Measurements from ENCODE around the gene FIBCD1. TPM values are rescaled to one million over a fixed set of nuclear protein-coding genes. Genes with fewer than 3 reads are reported as not detected.

FIBCD1 gene
- total and polyA plus RNA-seq, 2 of the 8 experiments (the other 6 are each of a cell fraction or from before 2014, with no cell fraction given), result 6.1 to 8.8 TPM

DNA sequence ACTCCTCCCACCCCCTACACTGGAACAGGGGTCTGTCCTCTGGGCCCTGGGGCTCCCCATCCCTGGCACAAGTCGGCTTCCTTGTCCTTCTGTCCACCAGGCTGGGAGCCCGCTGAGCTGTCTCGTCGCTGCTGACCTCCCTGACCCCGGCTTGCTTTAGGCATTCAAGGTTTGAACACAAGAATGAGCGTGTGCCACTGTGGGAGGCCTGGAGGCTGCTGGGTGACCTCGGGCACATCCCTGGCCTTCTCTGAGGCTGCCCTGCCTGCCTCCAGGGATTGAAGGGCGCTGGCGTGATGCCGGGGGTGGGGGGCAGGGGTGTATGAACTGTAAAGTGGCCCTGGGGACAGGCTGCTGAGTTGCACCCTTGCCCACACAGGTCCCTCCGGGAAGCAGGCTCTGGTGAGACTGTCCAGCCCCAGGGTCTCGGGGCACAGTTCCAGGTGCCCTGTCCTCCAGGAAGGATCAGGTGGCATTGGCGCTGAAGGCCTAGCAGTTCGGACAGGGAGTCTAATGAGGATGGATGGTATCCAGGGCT is 18.2 kb downstream of the FIBCD1 start:
- no peak for DNase-seq (ENCODE audit: low read depth in 1 of 2, low spot score in 2 of 2)
- H3K23ac ChIP-seq (ENCODE audit: insufficient read length), result no peak overlapping the region
- no peaks in the 10 kb centered on the region for H3K9me3 ChIP-seq (ENCODE audit: insufficient read depth in 2 of 2, low read depth in 1 of 2, low read length in 1 of 2)
- H3K14ac ChIP-seq (ENCODE audit: insufficient read length), result no peak overlapping the region
- POLR2A ChIA-PET (ENCODE audit: partially characterized antibody), result interaction anchor here (1.0 kb wide), 1 partner anchor 10 kb away, joined by 4 read pairs; no protein-coding TSS in a partner anchor
- no peak overlapping the region for H4K91ac ChIP-seq (replicated peaks; ENCODE audit: insufficient read length, low read length)
- no peak for FAIRE-seq
- H2AFZ ChIP-seq (ENCODE audit: low read length), result no peak overlapping the region
- H4K5ac ChIP-seq (ENCODE audit: insufficient read length, low read depth, low read length), result no peak overlapping the region
- no peaks in the 10 kb centered on the region for H4K20me1 ChIP-seq (replicated peaks in 1 of 2; ENCODE audit: control insufficient read depth in 1 of 2, insufficient read depth in 2 of 2, low read length in 2 of 2)
- no peaks in the 10 kb centered on the region for H3K36me3 ChIP-seq (ENCODE audit: control insufficient read depth in 2 of 4, insufficient read depth in 4 of 4, low read length in 3 of 4)
- H3K27me3 ChIP-seq (replicated peaks in 1 of 4; ENCODE audit: control insufficient read depth in 3 of 4, extremely low read depth in 1 of 4, insufficient read depth in 3 of 4, low read length in 3 of 4), result no peaks in the 10 kb centered on the region; a peak in 1 of 7 replicates
- H3K4me3 ChIP-seq (ENCODE audit: extremely low read depth in 1 of 4, insufficient read depth in 2 of 4, low read depth in 3 of 4, low read length in 4 of 4), result no peak overlapping the region
- H3K79me2 ChIP-seq (ENCODE audit: control insufficient read depth in 1 of 2, insufficient read depth in 2 of 2, low read length in 2 of 2), result no peaks in the 10 kb centered on the region
- no peak overlapping the region for H4K8ac ChIP-seq (ENCODE audit: extremely low read depth, insufficient read depth, low read length)
- H3K4ac ChIP-seq (replicated peaks; ENCODE audit: insufficient read length, low read depth, low read length), result no peak overlapping the region
- 0 out of 2 replicates have a peak overlapping the region, but pooled peaks have one; percentile 15 for H2AK5ac ChIP-seq (ENCODE audit: low read depth, low read length)
- no peak overlapping the region for H3K9ac ChIP-seq (replicated peaks in 1 of 4; ENCODE audit: extremely low read depth in 1 of 4, low read depth in 3 of 4, low read length in 3 of 4)
- no peak overlapping the region for H3K27ac ChIP-seq (ENCODE audit: low read depth, low read length)
- H2BK12ac ChIP-seq (ENCODE audit: low read depth, low read length), result no peak overlapping the region
- no peaks in the 10 kb centered on the region for H3K79me1 ChIP-seq (ENCODE audit: low read depth, low read length)
- H2BK120ac ChIP-seq (replicated peaks; ENCODE audit: low read depth, low read length), result no peak overlapping the region
- no peak overlapping the region for H3K18ac ChIP-seq (ENCODE audit: extremely low read depth, low read length)
- no peak overlapping the region for H3K56ac ChIP-seq (replicated peaks; ENCODE audit: insufficient read length, low read depth, low read length)
- no peak overlapping the region for H2BK20ac ChIP-seq (ENCODE audit: low read length)
- H3K23me2 ChIP-seq (ENCODE audit: low read depth, low read length), result no peaks in the 10 kb centered on the region
- peak overlapping the region; percentile 72; the same call in 1 of the 2 replicates for H2BK15ac ChIP-seq (ENCODE audit: low read length)
- TF ChIP-seq POU5F1 (IDR thresholded peaks at IDR 0.05; ENCODE audit: low read depth, low read length), result no peak
- no peak for TF ChIP-seq ASH2L (IDR thresholded peaks at IDR 0.05; ENCODE audit: low read length)
- TF ChIP-seq PHF8 (conservative IDR thresholded peaks at IDR 0.05; ENCODE audit: low read depth, low read length), result no peak
- no peak for TF ChIP-seq KDM1A (IDR thresholded peaks at IDR 0.05; ENCODE audit: borderline replicate concordance, low read length)
- no peak for TF ChIP-seq KDM4A (IDR thresholded peaks at IDR 0.05; ENCODE audit: low read depth, low read length, severe bottlenecking)
- no peak for TF ChIP-seq SIN3A (conservative IDR thresholded peaks at IDR 0.05 in 1 of 2, IDR thresholded peaks at IDR 0.05 in 1 of 2; ENCODE audit: low read depth in 1 of 2, low read length in 2 of 2)
- no peak for TF ChIP-seq SRF (IDR thresholded peaks at IDR 0.05; ENCODE audit: low read depth, low read length)
- TF ChIP-seq CEBPB (IDR thresholded peaks at IDR 0.05; ENCODE audit: low read depth, low read length), result no peak
- TF ChIP-seq POLR2A (IDR thresholded peaks at IDR 0.05; ENCODE audit: control extremely low read depth in 1 of 2, low read depth in 2 of 2, low read length in 2 of 2), result no peak
- no peak for TF ChIP-seq BRCA1 (IDR thresholded peaks at IDR 0.05; ENCODE audit: low read depth, low read length)
- TF ChIP-seq SP4 (IDR thresholded peaks at IDR 0.05; ENCODE audit: low read length), result no peak
- no peak for TF ChIP-seq RBBP5 (IDR thresholded peaks at IDR 0.05; ENCODE audit: borderline replicate concordance, low read depth, low read length)
- no peak for TF ChIP-seq RFX5 (IDR thresholded peaks at IDR 0.05; ENCODE audit: borderline replicate concordance, low read depth, low read length)
- H2BK5ac ChIP-seq (ENCODE audit: low read depth, low read length), result no peak overlapping the region
- CTCF ChIA-PET (ENCODE audit: partially characterized antibody), result interaction anchor here (1.1 to 3.9 kb wide), 2 partner anchors 12 to 16 kb away, joined by 3 to 16 read pairs; no protein-coding TSS in a partner anchor
- WGBS, 2 experiments (ENCODE audit: extremely low coverage in 1 of 2, insufficient coverage in 1 of 2, insufficient read length in 1 of 2, insufficient replicate concordance in 2 of 2, low coverage in 1 of 2, low lambda C conversion rate in 2 of 2, missing lambda C conversion rate in 1 of 2), result 90% methylated on average over 14 of the region's 14 CpGs; no CpG with 5 or more reads in 1 of the 2 experiments
- peaks cover 0 to 14% (median 2%) of the 10 kb centered on the region in 4 experiments; a peak in 5 of 7 replicates for H3K4me1 ChIP-seq (replicated peaks in 1 of 4; ENCODE audit: control insufficient read depth in 3 of 4, insufficient read depth in 4 of 4, low read length in 3 of 4)
- no peak overlapping the region for H3K4me2 ChIP-seq (ENCODE audit: insufficient read depth in 1 of 2, low read depth in 2 of 2, low read length in 2 of 2)
